ENCODE results near the gene BATF2. TPM values are rescaled to one million over a fixed set of nuclear protein-coding genes. Genes with fewer than 3 reads are reported as not detected.

The BATF2 gene
- total and polyA plus RNA-seq, 10 of the 15 experiments (the other 5 are each of a cell fraction or from before 2014, with no cell fraction given) = 0.18 to 1.1 (median 0.38) TPM; not detected in 1

DNA sequence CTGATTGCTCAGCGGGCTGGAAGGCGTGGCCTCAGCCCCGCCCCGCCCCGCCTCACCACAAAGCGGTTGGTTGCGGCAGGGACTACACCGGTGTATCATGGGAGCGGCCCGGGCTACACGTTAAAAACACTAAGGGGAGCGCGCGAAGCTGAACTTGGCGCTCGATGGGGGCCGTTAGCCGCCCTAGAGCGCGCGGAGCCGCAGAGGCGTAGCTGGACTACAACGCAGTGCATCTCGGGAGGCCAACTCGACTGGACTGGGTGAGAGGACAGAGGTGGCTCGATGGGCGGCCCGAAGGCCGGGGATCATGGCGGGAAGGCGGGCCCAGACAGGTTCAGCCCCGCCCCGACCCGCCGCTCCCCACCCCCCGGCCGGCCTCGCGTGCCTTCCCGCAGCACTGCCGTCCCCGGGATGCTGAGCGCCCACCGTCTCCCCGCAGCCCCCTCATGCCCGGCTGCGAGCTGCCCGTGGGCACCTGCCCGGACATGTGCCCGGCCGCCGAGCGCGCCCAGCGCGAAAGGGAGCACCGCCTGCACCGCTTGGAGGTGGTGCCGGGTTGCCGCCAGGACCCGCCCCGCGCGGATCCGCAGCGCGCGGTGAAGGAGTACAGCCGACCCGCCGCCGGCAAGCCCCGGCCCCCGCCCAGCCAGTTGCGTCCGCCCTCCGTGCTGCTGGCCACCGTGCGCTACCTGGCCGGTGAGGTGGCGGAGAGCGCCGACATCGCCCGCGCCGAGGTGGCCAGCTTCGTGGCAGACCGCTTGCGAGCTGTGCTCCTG, 44.3 kb upstream of the BATF2 start, which contains the start of gene SAC3D1 (continued):
- TF ChIP-seq, protein P1, sequence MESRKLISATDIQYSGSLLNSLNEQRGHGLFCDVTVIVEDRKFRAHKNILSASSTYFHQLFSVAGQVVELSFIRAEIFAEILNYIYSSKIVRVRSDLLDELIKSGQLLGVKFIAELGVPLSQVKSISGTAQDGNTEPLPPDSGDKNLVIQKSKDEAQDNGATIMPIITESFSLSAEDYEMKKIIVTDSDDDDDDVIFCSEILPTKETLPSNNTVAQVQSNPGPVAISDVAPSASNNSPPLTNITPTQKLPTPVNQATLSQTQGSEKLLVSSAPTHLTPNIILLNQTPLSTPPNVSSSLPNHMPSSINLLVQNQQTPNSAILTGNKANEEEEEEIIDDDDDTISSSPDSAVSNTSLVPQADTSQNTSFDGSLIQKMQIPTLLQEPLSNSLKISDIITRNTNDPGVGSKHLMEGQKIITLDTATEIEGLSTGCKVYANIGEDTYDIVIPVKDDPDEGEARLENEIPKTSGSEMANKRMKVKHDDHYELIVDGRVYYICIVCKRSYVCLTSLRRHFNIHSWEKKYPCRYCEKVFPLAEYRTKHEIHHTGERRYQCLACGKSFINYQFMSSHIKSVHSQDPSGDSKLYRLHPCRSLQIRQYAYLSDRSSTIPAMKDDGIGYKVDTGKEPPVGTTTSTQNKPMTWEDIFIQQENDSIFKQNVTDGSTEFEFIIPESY (IDR thresholded peaks at IDR 0.05) = no peak
- no peak for TF ChIP-seq ZBED1 (IDR thresholded peaks at IDR 0.05; ENCODE audit: borderline replicate concordance)
- TF ChIP-seq, protein P2, sequence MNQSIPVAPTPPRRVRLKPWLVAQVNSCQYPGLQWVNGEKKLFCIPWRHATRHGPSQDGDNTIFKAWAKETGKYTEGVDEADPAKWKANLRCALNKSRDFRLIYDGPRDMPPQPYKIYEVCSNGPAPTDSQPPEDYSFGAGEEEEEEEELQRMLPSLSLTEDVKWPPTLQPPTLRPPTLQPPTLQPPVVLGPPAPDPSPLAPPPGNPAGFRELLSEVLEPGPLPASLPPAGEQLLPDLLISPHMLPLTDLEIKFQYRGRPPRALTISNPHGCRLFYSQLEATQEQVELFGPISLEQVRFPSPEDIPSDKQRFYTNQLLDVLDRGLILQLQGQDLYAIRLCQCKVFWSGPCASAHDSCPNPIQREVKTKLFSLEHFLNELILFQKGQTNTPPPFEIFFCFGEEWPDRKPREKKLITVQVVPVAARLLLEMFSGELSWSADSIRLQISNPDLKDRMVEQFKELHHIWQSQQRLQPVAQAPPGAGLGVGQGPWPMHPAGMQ (IDR thresholded peaks at IDR 0.05; ENCODE audit: borderline replicate concordance) = no peak; the same call in 1 of the 2 replicates
- no peak for TF ChIP-seq TBL1XR1 (IDR thresholded peaks at IDR 0.05; ENCODE audit: low read depth, low read length)
- TF ChIP-seq FOXK2 (IDR thresholded peaks at IDR 0.05) = no peak
- TF ChIP-seq NFYB (IDR thresholded peaks at IDR 0.05; ENCODE audit: insufficient read depth, low read depth, low read length) = no peak
- no peak for TF ChIP-seq MYC (IDR thresholded peaks at IDR 0.05; ENCODE audit: insufficient read depth, insufficient read length, insufficient replicate concordance, low read length, severe bottlenecking)
- TF ChIP-seq FOXM1 (IDR thresholded peaks at IDR 0.05; ENCODE audit: low read depth, low read length) = no peak
- no peak; the same call in 1 of the 2 replicates for TF ChIP-seq RELB (IDR thresholded peaks at IDR 0.05; ENCODE audit: low read depth)
- TF ChIP-seq ZZZ3 (IDR thresholded peaks at IDR 0.05; ENCODE audit: control insufficient read depth, insufficient read length, low read depth) = no peak
- no peak for TF ChIP-seq RELA (IDR thresholded peaks at IDR 0.05; ENCODE audit: borderline replicate concordance, partially characterized antibody)
- TF ChIP-seq NR2C2 (IDR thresholded peaks at IDR 0.05; ENCODE audit: borderline replicate concordance, control insufficient read depth, insufficient read length, low read depth) = no peak
- TF ChIP-seq, protein P3, sequence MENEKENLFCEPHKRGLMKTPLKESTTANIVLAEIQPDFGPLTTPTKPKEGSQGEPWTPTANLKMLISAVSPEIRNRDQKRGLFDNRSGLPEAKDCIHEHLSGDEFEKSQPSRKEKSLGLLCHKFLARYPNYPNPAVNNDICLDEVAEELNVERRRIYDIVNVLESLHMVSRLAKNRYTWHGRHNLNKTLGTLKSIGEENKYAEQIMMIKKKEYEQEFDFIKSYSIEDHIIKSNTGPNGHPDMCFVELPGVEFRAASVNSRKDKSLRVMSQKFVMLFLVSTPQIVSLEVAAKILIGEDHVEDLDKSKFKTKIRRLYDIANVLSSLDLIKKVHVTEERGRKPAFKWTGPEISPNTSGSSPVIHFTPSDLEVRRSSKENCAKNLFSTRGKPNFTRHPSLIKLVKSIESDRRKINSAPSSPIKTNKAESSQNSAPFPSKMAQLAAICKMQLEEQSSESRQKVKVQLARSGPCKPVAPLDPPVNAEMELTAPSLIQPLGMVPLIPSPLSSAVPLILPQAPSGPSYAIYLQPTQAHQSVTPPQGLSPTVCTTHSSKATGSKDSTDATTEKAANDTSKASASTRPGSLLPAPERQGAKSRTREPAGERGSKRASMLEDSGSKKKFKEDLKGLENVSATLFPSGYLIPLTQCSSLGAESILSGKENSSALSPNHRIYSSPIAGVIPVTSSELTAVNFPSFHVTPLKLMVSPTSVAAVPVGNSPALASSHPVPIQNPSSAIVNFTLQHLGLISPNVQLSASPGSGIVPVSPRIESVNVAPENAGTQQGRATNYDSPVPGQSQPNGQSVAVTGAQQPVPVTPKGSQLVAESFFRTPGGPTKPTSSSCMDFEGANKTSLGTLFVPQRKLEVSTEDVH (IDR thresholded peaks at IDR 0.05; ENCODE audit: low read depth, partially characterized antibody) = no peak
- TF ChIP-seq SIN3A (IDR thresholded peaks at IDR 0.05; ENCODE audit: low read depth, low read length) = no peak
- TF ChIP-seq LARP7 (IDR thresholded peaks at IDR 0.05) = peak; percentile 96; the same call in 1 of the 2 replicates
- TF ChIP-seq IKZF2 (IDR thresholded peaks at IDR 0.05) = no peak
- TF ChIP-seq PRDM15 (CRISPR knock-in tag; IDR thresholded peaks at IDR 0.05) = no peak
- TF ChIP-seq PML (IDR thresholded peaks at IDR 0.05; ENCODE audit: low read length) = no peak
